ENCODE data around the gene NPHP4.
"Not testable (repeated sequence)": the region's sequence is repeated elsewhere in the genome, so short reads cannot be mapped to it uniquely, and the experiment has no call there.

Gene NPHP4

DNA sequence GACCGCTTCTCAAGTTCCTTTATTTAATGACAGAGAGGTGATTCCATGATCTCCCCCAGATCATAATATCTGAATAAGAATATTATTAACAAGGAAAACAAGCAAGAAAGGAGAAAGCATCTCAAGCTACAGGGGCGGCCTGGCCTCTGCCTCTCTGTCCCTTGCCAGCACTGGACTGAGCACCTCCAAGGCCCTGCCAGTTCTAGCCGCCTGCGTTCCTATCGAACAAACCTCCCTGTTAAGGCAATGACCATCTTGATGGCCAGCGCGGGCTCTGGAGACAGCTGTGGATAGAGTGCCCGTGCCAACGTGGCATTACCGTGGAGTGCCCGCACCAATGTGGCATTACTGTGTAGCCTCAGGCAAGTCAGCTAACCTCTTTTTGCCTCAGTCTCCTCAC lies 84.8 kb downstream of the NPHP4 start:
- no peak for DNase-seq

DNA sequence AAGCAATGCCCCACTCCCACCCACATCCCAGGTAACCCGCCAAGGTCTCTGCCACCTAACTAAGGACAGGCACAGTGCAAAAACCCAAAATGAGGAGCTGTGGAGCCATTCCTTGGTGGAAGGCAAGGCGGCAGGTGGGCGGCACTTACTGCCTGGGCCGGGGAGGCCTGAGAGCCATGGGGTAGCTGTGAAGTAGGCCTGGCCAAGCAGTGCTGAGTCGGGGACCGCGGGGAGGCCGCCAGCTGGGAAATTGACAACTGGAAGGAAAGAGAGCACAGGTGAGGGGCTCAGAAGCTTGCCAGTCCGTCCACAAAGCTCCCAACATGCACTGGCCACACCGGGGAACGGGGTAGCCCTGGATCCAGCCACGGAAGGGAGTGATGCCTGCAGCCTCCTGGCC lies 85.3 kb downstream of the NPHP4 start:
- no peak for DNase-seq

DNA sequence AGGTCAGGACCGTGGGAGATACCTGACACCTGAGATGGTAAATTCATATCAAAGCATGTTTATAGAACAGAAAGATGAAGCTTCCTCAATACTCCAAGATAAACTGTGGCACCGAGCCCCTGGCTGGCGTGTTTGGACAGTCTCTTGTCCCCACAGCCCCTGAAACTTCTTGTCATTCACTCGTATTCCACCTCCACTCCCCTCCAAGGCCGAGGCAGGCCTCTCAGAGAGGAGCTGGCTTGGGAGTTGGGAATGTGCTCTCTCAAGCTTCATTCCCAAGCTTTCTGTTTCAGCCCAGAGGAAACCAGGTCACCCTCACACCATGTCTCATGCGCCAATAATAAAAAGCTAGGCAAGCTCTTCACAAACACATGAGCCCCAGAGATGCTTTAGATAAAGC lies 86.1 kb downstream of the NPHP4 start:
- DNase-seq = no peak

DNA sequence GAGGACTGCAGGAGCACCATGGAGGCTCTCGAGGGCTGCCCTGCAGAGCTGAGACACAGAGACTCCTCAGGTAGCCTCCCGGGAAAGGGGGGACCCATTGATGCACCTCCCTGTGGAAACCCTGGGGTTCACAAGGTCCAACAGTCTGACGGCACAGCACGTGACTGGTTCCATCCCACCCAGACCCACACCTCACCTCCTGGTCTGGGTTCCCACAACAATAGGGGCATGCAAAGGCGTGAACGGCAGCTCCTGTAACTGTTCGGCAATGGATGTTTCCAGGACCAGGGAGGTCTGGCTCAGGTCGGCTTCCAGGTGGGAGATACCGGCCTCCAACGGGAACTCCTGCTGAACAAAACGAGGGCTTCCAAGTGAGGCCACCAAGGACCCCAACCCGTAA lies 86.8 kb downstream of the NPHP4 start:
- no peak for DNase-seq

DNA sequence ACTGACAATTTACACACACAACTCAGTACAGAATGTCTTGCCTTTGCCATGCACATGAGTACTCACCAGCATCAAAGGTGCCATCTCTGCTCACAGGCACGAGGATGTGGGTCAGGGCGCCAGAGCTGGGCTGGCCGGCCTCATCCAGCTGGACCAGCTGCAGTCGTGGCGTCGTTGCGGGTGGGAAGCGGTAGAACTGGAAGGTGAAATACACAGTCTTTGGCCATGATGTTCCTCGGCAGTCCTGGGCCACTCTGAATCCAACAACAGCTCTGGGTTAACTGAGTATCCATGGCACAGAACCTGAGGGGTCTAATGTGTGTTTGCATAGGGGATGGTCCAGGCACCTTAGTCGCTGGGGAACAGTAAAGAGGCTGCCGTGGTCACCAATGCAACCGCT lies 87.7 kb downstream of the NPHP4 start:
- DNase-seq = no peak

DNA sequence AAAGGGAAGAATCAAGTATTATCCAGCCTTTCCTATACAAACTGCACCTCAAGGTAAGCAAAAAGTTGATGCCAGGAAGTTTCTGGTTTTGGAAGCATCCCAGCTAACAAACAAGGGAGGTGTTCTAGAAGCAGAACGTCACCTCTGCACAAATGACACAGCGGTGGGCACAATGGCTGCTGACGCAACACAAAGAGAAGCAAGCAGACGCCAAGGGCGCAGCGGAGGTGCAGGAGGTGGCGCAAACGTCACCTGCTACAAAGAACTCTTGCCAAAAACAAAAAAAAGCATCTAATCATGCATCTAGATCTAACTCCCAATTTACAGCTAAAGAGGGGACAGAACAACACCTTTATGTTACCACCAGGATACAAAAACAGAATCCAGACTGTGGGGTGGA lies 88.5 kb downstream of the NPHP4 start:
- no peak for DNase-seq

DNA sequence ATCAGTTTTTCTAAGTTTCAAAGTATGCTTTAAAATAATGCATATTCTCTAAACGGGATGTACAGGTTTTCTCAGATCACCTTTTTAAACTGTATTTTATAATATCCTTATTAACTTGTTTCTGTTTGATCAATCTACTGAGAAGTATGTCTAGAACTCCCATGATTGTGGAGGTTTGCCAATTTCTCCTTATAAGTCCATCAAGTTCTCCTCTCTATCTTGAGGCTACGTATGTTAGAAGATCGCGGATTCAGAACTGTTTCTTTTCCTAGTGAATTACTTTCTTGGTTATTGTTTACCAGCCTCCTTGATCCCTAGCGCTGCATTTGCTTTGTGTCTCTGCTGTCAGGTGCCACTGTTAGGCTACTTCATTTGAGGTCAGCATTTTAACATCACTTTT lies 89.2 kb downstream of the NPHP4 start:
- DNase-seq = no peak

DNA sequence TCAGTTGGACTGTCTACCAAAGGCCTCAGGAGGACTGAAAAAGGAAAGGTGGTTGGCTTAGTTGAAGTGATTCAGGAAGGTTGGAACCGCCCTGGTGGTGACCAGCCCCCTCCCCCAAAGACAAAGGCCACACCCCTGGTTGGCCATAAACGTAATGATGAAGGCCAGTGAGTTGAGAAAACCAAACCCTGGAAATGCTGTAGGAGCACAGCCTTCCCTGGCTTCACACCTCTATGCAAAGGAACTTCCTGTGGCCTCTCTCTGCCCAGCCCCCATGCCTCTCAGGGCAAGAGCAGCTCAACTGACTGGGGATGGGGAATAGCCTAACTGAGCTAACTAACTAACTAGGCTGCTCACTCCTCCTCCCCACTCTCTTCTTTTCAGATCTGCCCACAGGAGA lies 90.4 kb downstream of the NPHP4 start:
- DNase-seq = no peak

DNA sequence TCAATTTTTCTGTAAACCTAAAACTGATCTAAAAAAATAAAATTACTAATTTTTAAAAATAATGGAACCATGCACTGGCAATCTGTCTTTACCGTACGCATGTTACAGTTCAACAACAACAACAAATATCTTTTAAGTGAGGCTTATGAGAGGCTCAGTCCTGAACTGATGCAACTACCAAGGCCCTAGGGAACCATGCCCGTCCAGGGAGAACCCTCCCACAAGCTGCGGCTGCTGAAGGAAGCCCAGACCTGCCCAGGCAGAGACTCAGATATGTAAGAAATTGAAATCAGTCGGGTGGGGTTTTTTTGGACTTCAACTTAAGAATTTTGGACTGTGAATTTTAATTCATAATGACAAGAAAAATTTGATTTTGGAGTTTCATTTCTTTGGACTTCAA lies 91.1 kb downstream of the NPHP4 start:
- DNase-seq = no peak

DNA sequence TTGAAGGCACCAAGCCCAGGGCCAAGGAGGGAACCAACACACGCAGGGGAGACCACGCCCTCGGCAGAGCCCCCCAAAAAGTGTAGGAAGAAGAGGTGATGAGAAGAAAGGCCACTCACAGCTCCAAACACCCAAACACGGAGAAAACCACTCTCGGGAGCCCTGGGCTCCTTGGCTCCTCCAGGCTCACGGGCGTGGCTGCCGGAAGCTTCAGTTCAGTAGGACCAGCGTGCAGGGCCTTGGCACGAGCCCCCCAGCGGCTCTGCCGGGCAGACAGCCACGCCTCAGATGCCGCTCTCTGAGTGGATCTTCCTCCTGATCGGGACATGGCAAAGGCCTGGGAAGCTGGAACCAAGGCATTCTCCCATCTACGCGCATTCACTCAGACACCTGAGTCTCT lies 94.0 kb downstream of the NPHP4 start:
- DNase-seq = no peak

DNA sequence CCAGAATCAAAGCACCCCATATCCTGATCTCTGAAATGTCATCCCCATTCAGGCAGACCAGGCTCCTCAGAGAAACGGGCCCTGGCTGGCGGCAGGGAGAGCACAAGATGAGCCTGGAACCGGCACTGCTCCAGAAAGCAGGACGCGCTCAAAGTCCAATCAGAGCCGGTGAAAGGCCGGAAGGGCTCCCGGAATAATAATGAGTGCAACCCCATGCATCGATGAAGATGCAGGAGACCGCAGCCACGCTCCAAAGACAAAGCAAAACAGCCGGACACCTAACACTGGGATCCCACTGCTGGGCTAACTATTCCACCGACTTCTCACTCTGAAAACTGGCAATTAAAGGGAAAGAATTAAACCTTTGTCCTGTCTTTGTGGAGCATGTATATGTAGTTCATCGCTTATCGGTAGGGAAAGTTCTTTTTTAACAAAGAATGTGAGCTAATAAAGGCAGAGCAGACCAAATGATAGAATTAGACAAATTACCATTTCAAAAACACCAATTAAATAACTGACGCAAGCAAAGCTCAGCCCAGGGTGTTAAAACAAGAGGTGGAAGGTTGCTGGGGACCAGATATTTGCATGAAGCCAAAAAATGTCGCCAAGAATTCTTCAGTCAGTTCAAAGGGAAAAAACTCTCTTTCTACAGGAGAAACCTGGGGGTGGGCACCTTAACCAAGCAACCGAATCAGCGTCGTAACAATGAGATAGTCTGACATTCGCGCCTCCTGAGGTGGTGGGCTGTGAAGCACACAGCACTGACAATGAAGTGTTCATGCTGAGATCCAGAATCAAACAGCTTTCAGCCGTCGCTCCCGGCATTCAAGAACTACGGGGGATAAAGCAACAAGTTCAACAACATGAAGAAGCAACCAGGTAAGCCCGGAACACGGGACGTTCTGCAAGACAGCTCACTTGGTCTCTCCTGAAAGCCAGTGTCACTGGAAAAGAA lies 95.2 kb downstream of the NPHP4 start:
- DNase-seq = no peak

DNA sequence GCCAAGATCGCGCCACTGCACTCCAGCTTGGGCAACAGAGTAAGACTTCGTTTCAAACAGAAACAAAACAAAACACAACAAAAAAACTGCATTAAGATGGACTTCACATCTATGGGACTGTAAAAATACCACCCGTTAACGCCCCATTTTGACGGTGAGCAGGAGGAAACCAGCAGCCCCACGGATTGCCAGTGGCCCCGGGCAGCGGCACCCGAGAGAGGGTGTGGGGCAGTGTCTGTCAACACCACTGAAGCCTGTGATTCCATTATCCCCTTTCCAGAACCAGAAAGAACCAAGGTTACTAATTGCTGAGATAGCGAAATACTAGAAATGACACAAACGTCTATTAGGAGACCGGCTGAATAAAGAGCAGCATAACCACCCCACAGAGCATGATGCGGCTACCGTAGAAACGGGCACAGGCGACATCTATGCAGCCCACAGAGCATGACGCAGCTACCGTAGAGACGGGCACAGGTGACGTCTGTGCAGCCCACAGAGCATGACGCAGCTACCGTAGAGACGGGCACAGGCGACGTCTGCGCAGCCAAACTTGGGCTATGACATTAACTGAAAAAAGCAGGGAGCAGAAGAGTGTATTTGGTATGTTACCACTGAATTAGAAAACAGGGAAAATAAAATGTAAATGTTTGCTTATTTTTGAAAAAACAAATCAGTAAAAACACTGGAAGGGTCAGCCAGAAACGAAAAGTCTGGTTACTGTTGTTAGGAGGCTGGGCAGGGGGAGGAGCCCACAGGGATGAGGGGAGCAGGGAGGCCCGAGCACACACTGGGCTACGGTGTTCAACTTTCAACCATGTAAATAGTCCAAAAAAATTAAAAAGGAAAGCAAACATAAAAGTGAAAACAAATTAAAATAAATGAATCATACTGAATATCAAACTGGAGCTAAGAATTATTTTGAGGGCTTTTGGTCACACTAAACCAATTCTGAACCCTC lies 96.5 kb downstream of the NPHP4 start:
- DNase-seq = no peak

DNA sequence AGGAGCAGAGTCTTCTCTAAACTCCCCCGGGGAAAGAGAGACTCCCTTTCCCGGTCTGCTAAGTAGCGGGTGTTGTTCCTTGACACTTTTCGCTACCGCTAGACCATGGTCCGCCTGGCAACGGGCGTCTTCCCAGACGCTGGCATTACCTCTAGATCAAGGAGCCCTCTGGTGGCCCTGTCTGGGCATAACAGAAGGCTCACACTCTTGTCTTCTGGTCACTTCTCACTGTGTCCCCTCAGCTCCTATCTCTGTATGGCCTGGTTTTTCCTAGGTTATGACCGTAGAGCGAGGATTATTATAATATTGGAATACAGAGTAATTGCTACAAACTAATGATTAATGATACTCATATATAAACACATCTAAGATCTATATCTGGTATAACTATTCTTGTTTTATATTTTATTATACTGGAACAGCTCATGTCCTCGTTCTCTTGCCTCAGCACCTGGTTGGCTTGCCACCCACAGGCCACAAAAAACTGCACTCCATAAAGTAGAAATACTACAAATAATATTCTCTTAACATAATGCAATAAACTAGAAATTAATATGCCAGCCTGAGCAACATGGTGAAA lies 98.4 kb downstream of the NPHP4 start:
- not testable (repeated sequence) for DNase-seq

DNA sequence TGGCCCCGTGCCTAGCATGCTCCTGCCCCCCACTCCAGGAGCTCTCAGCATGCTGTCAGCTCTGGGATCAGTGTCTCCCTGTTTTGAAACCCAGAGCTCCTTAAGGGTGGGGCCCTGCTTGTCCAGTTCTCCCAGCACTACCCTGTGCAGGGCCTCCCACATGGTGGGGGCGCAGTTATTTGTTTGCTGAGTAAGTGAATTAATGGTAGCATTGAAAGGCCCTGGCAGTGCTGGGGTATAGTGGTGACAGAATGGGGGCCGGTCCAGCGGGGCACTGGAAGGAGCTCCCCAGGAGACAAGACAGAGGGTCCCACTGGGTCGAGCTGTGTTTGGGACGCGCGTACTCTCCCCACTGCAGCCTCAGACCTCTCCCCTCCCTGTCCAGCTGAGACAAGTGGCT lies 99.9 kb downstream of the NPHP4 start:
- DNase-seq = no peak

DNA sequence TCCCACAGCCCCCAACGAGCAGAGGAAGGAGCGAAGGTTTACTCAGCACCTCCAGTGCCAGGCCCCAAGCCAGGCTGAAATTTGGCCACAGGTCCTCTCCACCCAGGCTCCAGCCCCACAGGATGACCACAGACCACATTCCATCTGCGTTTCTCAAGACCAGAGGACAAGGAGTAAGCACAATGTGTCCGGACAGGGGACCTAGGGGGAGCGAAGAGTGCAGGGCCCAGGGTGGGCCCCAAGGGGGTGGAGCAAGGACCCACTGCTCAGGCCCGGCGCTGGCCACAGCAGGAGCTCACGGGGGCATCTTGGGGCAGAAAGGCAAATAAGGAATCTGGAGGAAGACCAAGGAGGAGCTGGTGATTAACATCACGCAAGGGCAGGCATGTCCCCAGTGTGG lies 100.5 kb downstream of the NPHP4 start:
- DNase-seq = no peak

DNA sequence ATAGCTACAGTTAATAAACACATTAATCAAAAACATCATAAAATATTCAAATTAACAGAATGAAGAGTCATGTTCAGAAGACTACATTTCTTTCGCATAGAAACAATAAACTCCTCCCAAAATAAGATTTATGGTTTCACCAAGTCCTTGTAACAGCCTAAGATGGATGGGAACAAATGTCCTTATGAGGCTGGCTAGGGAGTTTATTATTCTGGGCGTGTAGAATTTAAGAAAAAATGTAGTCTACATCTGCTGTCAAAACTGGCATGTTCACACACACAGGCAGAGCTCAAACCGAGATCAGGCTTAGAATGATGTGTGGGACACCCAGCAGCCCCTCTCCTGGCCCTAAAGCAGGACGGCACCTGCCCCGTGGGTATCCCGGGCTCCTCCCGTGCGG lies 101.1 kb downstream of the NPHP4 start:
- no peak for DNase-seq

DNA sequence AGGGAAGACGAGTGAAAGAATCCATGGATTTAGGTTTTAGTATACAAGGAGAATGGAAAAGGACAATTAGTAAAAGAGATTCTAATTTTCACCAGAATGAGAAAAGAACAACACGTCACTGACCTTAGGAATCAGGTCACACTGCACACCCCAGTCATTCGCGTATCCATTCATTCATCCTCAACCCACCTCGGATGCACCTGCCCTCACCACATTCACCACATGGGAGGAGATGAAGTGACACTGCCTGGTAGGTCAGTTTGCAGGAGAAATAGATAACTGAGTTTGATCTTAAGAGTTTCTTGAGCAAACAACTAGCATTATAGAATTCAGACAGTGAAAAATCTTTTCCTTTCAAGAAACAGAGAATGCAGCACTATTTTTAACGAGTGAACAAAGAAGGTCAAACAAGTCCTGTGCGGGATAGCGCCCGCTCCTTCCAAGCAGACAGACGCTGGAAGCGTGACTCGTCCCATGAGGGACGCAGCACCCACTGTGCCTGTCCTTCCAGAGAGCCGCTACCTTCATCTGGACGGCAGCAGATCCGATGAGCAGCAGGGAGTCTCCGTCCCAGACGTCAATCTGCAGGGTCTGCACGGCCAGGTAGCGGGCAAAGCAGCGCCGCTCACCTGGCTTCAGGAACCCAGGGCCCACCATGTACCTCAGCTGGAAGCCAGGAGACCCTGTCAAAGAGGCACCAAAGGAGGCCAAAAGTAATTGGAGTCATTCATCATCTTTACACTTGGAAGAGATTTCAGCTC lies 101.7 kb downstream of the NPHP4 start:
- no peak for DNase-seq

DNA sequence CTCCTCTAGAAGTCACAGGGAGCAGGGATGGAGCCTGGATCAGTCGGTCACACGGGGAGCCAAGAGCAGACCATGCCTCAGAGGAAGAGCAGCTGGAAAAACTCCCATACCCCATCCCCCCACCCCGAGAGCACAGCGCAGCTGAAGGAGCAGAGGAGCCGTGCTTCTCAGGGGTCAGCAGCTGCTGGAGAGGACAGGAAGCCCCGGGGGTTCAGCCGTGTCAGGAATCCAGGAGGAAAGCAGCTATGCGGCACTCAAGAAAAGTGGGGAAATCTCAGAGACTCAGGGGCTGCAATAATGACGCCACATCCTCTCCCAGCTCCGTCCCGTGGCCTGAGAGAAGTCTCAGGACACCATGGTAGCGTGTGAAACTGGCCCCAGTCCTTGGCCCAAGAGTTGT lies 102.3 kb downstream of the NPHP4 start:
- no peak for DNase-seq

DNA sequence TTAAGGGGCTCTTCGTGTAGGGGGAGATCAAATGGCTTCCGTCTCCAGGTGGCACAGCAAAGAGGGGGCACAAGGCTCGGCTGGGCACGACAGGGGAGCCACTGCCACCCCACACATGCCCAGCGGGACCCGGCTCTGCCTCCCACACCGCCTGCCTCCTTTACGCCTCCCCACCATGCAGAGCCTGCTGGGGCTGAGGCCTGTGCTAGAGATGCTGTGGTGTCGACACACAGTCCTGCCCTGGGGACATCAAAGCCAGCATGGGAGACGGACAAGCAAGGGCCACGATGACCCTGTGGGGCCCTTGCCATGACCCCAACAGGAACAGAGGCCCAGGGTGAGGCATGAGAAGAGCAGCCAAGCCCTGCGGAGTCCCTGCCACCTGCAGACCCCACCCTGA lies 102.8 kb downstream of the NPHP4 start:
- no peak for DNase-seq

DNA sequence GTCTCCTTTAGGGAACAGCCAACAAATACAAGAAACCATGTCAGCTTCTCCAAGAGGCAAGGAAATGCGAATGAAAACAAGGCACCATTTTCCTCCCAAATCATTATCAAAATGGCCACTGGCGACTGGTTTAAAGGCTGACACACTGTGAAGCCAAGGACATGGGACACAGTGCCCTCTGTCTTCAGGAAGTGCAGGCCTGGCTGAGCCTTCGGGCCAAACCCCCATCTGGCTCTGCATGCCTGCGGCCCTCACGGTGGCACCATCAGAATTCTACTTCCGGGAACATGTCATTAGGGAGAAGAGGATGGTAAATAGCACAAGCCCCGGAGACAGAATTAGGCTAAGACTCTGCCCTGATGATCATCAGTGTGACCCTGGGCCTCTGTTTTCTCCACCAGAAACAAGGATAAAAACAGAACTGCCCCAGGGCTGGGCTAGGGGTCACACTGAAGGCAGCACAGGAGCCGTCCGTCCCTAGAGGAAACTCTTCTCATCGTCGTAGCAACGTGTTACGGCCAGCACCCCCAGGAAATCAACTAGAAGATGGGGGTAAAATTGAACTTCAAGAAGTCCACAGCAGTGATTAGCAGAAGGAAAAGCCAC lies 103.5 kb downstream of the NPHP4 start:
- DNase-seq = no peak

DNA sequence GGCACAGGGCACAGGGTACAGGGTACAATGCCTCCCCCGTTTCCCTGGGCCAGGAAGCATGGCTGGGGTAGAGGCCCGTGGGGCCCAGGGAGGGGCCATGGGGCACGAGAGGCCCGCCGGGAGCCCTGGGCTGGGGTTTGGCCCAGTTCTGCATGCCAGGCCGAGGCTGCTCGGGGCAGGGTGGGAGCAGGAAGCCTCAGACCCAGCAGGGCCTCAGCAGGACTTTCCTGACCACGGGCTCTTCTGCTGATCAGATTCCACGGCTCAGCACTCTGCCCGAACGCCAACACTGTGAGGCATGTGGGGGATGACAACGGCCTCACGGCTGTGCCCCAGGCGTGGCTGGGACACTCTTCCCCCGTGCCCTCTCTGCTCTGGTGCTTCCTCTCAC lies 104.3 kb downstream of the NPHP4 start:
- DNase-seq = no peak

DNA sequence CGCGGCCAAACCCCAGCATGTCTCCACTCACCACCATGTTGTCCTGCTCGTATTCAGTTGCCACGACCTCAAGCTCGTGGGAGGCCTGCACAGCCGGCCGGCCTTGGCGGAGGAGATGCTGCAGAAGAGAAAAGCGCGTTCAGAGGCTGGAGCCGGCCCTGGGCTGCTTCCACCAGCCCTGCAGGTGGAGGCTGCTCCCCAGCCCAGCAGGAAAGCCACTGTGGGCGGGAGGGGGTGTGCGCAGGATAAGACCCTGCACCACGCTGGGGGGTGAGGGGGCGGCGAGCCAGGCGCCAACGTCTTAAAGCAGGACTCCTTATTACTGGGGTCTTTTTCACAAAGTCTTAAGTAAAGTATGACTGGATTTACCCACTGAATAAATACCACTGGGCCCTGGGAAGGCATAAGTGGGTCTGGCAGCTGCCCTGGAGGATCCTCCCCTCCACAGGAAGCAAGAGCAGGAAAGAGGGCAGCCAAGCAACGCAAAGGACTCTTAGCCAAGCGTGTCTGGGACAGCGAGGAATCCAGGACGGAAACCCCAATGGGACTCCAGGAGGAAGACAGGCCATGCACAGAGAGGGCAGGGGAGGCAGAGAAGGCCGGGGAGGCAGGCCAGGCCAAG lies 104.8 kb downstream of the NPHP4 start:
- DNase-seq = no peak

Measured in NCI-H446 treated with DMSO at 0.1 percent for 48 hours (cell line).